Neutrophil (primary cell): ENCODE measurements around the gene HDAC3.

Experiments used
- H3K27ac ChIP-seq: fragments of 200-600 bp; sonication (generic); 2 replicates; pipeline ENCODE4 v1.5.1; 2016; ENCODE audit warnings: mild to moderate bottlenecking, moderate library complexity
- H3K27me3 ChIP-seq: fragments of 200-600 bp; sonication (generic); 2 replicates; pipeline ENCODE4 v1.6.0; 2016; ENCODE audit warnings: mild to moderate bottlenecking
- H3K36me3 ChIP-seq: fragments of 200-600 bp; sonication (generic); 2 replicates; pipeline ENCODE4 v1.5.1; 2017
- H3K4me1 ChIP-seq, 2 experiments: fragments of 200-600 bp in 1 of 2; sonication (generic) in 1 of 2; 1 replicate in 1 of 2; 2 replicates in 1 of 2; pipeline versions ENCODE4 v1.5.1 to v1.6.1; 2013 to 2016; ENCODE audit warnings: low read depth in 1 of 2, low read length in 1 of 2, mild to moderate bottlenecking in 1 of 2, moderate library complexity in 1 of 2; ENCODE audit not compliant: control insufficient read depth in 1 of 2, insufficient read depth in 1 of 2
- H3K4me3 ChIP-seq, 2 experiments: fragments of 200-600 bp in 1 of 2; sonication (generic) in 1 of 2; 1 replicate in 1 of 2; 2 replicates in 1 of 2; pipeline ENCODE4 v1.5.1; 2013 to 2016; ENCODE audit warnings: low read depth in 1 of 2, low read length in 1 of 2, mild to moderate bottlenecking in 1 of 2, moderate library complexity in 1 of 2
- H3K9me3 ChIP-seq: fragments of 200-600 bp; sonication (generic); 2 replicates; pipeline ENCODE4 v1.5.1; 2016
- TF ChIP-seq, protein P1 (sequence below): fragments of 200-600 bp; sonication (generic); IDR thresholded peaks from 2 replicates; pipeline ENCODE4 v1.5.1; 2016; ENCODE audit warnings: antibody characterized with exemption

HDAC3 gene

DNA sequence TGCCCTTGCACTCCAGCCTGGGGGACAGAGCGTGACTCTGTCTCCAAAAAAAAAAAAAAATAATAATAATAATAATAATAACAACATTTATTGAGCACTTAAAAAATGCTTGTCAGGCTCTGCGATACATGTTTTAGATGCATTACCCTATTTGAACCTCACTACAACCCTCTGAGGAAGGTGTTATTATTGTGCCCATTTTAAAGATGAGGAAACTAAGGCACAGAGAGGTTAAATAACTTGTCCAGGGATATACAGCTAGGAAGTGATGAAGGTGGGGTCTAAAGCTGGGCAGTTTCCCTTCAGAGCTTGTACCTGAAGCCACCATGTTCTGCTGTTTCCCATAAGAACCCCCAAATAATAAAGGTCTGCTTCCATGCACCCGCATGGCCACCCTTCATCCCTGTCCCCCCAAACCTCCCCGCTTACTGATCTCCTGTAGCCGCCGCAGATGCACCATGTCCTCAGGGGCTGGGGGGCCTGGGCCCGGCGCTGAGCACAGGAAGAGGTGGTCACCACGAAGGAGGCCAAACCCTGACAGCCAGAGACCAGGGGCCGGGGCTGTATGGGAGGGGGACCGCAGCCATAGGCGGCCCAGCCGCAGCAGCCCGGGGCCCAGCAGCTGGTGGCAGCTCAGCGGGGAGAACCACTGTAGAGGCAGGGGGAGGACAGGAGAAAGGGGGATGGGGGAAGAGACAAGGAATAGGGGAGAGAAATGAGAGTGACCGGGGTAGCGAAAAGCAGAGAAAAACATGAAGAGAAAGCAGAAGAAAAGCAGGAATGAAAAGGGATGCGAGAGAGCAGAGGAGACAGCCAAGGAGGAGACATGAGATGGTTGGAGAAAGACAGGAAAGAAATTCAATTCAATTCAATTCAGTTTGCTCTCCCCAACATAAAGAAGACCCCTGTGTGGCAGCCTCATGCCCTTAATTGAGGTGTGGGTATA, 29.6 kb upstream of the HDAC3 start:
- H3K27me3 ChIP-seq = no peaks in the 10 kb centered on the region
- H3K4me3 ChIP-seq = no peak overlapping the region
- peaks cover 96% of the 10 kb centered on the region for H3K36me3 ChIP-seq
- no peak overlapping the region for H3K27ac ChIP-seq
- no peaks in the 10 kb centered on the region for H3K9me3 ChIP-seq
- TF ChIP-seq, protein P1, sequence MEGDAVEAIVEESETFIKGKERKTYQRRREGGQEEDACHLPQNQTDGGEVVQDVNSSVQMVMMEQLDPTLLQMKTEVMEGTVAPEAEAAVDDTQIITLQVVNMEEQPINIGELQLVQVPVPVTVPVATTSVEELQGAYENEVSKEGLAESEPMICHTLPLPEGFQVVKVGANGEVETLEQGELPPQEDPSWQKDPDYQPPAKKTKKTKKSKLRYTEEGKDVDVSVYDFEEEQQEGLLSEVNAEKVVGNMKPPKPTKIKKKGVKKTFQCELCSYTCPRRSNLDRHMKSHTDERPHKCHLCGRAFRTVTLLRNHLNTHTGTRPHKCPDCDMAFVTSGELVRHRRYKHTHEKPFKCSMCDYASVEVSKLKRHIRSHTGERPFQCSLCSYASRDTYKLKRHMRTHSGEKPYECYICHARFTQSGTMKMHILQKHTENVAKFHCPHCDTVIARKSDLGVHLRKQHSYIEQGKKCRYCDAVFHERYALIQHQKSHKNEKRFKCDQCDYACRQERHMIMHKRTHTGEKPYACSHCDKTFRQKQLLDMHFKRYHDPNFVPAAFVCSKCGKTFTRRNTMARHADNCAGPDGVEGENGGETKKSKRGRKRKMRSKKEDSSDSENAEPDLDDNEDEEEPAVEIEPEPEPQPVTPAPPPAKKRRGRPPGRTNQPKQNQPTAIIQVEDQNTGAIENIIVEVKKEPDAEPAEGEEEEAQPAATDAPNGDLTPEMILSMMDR = no peak
- H3K4me1 ChIP-seq = peaks cover 8 to 10% of the 10 kb centered on the region in 2 experiments

DNA sequence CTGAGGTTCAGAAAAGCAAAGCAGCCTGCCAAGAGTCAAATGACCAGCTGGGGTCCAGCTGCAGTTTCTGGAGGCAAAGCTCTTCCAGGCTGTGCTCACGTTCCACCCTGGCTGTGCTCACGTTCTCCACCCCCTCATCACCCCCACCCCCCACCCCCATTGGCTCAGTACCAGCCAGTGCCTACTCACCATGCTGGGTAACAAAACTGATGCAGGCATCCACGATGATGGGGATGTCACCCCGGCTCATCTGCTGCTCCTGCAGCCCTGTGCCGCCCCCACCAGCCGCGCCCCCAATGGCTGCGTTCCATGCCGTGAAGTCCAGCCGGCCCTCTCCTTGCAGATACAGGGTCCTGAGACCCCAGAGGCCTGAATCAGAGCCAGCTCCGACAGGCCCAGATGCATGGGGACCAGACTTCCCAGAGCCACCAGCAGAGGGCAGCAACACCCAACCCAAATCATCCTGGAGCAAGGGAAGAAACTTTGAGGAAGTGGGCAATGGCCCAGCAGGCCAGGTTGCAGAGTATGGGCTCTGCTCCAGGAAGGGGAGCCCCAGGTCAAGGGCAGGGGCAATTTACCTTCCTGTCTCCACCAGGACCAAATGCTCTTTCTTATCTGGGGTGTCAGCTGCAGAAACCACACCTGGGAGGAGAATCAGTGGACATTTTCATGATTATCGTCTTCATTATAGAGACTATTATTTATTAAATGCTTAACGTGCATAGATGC, 28.2 kb upstream of the HDAC3 start:
- Histone ChIP-seq H3K27me3 (no peaks in the 10 kb centered on the region), H3K36me3 (peaks cover 94% of the 10 kb centered on the region), H3K4me3 (no peak overlapping the region), H3K9me3 (no peaks in the 10 kb centered on the region), H3K27ac (peak overlapping the region; percentile 30), H3K4me1 (peaks cover 8 to 10% of the 10 kb centered on the region in 2 experiments)
- TF ChIP-seq, protein P1 = peak; percentile 95

DNA sequence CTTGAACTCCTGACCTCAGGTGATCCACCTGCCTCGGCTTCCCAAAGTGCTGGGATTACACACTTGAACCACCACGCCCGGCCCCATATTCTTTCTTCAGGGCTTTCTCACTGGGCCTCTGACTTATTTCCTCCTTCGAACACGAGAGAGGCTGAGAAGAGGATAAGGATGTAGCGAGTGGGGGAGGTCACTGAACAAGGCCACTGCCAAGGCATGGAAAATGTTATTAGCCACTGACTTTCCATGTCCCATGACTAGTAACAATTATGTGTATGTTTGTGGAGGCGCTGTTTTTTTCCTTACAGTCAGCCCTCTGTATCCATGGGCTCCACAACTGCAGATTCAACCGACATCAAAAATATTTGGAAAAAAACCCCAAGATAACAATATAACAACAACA, 26.9 kb upstream of the HDAC3 start:
- Histone ChIP-seq H3K4me3 (no peak overlapping the region), H3K27ac (no peak overlapping the region), H3K36me3 (peaks cover 94% of the 10 kb centered on the region), H3K27me3 (no peaks in the 10 kb centered on the region), H3K4me1 (peaks cover 8 to 10% of the 10 kb centered on the region in 2 experiments), H3K9me3 (no peaks in the 10 kb centered on the region)
- TF ChIP-seq, protein P1 = no peak

DNA sequence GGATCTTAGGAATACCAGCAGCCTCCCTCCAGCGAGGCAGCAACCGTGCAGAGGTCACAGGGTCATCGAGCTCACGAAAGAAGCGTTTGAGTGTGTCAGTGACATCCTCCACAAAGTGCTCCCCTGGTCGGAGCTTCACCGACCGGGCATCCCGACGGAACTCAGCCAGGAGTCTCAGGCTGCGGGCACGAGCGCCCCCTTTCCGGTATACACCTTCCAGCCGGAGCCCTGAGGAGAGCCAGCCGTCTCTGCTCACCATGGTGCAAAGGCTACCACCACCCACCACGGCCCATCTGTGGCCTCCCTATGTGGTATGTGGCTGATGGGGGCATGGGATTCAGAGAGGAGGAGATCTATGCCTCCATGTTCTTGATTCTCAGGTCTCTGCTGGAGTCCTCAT, 25.4 kb upstream of the HDAC3 start:
- Histone ChIP-seq H3K27ac (no peak overlapping the region), H3K36me3 (peaks cover 97% of the 10 kb centered on the region), H3K27me3 (no peaks in the 10 kb centered on the region), H3K4me3 (no peak overlapping the region), H3K4me1 (peaks cover 8 to 10% of the 10 kb centered on the region in 2 experiments), H3K9me3 (no peaks in the 10 kb centered on the region)
- TF ChIP-seq, protein P1 = no peak

DNA sequence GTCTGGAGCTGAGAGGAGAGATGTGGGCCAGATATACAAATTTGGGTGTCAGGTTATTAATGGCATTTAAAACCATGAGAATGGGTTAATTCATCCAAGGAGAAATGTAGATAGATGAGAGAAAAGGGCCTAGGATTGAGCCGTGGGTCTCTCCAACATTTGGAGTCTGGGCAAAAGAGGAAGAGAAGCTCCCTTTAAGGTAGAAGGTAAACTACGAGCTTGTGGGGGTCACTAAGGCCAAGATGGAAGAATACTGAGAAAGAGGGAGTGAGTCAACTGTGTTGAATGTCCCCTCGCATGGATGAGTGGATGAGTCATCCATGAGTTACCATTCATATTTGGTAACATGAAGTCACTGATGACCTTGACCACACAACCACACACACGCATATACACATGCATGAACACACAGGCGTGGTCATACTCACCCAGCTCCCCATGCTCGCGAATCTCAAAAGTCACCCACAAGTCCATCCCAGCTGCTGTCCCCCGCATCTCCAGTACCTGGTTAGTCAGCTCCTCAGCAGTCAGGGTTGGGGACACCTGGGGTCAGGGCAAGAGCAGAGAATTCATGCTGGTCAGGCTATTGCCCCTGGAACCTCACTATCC, 21.4 kb upstream of the HDAC3 start:
- no peaks in the 10 kb centered on the region for H3K9me3 ChIP-seq
- H3K27ac ChIP-seq = no peak overlapping the region
- H3K27me3 ChIP-seq = no peaks in the 10 kb centered on the region
- peaks cover 98% of the 10 kb centered on the region for H3K36me3 ChIP-seq
- H3K4me1 ChIP-seq = no peaks in the 10 kb centered on the region
- TF ChIP-seq, protein P1 = no peak
- H3K4me3 ChIP-seq = no peak overlapping the region
